Fibroblast of skin of left biceps (primary cell): Measurements from ENCODE around the gene MDC1.

Experiments
- DNase-seq, 2 experiments: peaks; one replicate each; pipeline ENCODE4 v3.0.0-alpha.2; 2013; ENCODE audit warnings: low read depth in 2 of 2

MDC1 gene

DNA sequence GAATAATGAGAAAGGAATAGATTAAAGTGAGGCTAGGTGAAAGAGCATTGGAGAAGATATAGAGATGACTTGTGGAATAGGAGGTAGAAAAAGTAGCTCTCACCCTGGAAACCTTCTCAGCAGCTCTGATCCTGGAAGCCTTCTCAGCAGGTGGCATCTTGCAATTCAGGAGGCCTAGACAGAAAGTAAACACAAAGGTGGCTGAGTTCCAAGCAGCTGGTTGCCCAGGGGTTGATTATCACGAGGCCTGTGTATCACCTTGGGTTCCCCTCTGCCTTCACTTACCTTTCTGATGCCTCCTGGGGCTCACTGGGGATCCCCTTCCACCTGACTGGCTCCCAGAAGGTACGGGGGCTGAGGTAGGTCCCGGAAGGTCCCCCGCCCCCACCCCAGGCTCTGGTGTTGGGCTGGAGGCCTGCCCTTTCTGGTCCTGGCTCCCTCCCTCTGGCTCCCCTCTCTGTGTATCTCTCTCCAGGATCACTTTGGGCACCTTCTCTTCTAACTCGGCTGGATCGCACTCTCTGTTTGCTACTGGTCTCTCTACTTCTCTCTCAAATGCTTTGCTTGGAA is 9.7 kb downstream of the MDC1 start:
- no peak for DNase-seq

- DNase-seq = no peak
These were observed 11.5 kb downstream of the MDC1 start for GRCh38 chr6:30705620-30706019.

DNA sequence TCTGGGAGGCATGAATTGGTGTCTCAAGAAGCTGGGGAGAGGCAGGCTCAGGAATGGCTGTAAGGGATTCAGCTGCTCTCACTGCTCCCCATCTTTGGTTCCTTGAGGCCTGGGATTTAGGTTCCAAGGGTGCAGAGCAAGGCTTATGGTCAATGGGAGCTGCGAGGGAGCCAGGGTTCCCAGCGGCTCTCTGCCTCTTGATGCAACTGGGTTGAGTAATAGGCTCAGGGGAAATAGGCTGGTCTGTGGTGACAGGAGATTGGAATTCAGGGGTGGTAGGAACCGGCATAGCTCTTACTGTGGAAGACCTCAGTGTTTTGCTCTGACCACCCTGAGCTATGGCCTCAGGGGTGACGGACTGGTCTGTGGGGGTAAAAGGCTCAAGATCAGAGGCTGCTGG is 13.3 kb downstream of the MDC1 start:
- DNase-seq = no peak

DNA sequence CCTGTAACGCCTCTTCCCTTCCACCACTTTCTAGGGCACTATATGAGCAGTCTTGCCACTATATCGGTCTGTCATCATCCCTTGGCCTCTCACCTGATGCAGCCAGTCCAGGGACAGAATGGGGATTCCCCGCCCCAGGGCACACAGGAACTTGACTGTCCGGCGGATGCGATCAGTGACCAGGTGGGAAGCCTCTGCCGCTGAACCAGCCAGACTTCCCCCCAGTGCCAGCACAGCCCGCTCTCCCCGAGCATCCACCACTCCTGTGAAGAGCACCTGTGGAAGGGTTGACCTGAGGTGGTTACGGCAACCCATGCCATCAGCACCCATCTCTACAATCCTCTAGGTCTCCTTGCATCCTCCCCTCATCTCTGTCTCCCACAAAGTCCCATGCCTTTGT is 14.1 kb downstream of the MDC1 start:
- no peak for DNase-seq

DNA sequence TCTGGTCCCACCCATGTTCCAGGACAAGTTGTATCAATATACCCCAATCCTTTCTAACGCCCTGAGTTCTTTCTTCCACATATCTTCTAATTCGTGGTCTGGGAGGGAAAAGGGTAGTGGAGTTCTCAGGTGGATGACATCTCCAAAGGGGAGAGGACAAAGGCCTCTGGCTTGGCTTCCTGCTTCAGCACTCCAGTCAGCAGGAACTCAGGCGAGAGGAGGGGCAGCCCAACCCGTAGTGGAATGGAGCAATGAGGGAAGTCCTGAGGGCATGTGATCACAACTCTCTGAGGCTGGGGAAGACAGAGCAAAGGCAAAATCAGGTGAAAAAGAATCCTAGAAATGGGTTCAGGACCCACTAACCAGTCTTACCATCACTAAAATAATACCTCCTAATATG is 16.7 kb downstream of the MDC1 start:
- no peak for DNase-seq

DNA sequence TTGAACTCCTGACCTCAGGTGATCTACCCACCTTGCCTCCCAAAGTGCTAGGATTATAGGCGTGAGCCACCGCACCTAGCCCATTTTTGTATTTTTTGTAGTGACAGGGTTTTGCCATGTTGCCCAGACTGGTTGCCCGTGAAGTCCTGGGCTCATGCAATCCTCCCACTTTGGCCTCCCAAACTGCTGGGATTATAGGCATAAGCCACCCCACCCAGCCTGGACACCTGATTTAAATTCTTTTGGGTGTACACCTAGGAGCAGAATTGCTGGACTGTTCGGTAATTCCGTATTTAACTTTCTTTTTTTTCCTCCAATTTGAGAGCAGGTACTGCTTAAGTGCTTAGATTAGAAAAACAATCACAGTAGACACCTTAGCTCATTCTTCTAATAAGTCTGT is 20.6 kb downstream of the MDC1 start:
- DNase-seq = no peak

DNA sequence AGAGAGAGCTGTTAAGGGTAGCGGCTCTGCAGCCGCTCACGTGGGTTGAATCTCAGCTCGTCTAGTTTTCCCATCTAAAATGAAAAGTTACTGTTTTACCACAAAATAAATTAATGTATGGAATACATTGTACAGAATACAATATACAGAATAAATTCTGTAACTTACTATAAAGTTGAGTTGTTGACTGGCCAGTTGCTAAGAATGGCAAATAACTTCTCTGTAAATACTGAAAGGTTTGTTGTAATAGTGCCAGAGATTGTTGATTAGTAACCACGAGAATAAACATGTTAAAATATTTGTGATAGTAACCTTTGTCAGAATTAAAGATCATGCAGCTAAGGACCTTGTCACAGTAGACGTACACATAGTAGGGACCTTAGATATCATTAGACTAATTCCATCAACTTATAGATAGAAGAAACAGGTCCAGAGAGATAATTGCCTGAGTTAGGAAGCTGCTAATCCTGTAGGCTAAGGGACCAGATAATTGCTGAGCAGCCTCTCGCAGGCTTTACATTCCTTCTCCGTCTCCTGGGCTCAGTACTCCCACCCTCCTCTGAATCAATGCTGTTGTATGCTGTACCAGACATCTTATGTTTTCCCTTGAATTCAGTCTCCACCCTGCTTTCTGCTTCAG is 25.8 kb downstream of the MDC1 start:
- DNase-seq = no peak

DNA sequence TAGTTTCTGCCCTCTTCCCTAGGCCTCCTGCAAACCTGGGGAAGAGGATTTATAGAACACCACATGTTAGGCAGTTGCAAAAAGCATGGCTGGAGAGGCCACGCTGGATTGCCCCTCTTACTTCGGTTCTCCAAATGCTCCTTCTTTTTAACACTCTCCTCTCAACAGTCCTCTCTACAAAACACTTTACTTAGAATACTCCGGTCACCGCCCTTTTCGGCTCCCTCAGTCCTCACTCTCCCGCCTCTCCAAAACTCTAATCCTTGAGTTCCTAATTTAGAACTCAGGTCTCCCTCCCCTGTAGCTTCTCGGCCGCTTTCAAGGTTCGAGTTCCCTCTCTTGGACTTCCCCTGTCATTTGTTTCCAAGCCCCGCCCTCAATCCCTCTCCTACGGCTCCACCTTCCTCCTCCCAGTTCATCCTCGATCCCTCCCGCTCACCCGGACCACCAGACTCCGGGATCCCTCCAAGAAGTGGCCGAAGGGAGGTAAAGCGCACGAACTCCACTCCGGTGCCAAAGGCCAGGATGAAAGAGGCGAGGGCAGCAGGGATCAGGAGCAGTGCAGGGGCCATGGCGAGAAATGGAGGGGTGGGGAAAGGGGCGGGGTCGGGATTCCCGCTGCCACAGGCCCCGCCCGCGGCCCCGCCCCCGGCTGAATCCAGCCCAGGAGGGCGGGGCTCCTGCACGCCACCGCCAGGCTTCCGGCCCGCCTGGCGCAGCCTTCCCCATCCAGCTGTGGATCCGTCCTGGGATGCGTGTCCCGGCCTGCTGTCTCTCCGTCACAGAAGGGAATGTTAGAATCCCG is 26.5 kb downstream of the MDC1 start, which contains the start of gene NRM:
NRM (minus strand) TSS at position 582 of the 805 bp plus-strand sequence; CDS start at position 572, 10 bp downstream.
- peak in 1 of 2 experiments; percentile 57 for DNase-seq

- no peak for DNase-seq
These were observed 27.1 kb downstream of the MDC1 start for GRCh38 chr6:30689985-30690384.

- DNase-seq = no peak
These were observed 27.8 kb downstream of the MDC1 start for GRCh38 chr6:30689022-30689865.

DNA sequence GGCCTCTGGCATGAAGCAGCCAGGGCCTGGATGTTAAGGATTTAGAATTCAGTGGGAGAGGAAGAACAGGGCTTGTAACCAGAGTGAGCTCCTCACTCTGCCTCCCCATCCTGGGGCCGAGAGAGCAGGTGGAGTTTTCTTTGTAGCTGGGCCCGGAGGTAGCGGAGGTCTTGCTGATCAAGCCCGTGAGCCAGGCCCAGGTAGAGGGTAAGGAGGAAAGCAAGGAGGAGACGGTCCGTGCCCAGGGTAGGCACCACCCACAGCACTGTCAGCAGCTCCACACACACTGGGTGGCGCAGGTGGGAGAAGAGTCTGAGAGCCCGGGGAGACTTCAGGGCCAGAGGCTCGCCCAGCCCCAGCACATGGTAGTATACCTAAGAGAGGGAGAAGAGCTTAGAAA is 28.5 kb downstream of the MDC1 start:
- no peak for DNase-seq

DNA sequence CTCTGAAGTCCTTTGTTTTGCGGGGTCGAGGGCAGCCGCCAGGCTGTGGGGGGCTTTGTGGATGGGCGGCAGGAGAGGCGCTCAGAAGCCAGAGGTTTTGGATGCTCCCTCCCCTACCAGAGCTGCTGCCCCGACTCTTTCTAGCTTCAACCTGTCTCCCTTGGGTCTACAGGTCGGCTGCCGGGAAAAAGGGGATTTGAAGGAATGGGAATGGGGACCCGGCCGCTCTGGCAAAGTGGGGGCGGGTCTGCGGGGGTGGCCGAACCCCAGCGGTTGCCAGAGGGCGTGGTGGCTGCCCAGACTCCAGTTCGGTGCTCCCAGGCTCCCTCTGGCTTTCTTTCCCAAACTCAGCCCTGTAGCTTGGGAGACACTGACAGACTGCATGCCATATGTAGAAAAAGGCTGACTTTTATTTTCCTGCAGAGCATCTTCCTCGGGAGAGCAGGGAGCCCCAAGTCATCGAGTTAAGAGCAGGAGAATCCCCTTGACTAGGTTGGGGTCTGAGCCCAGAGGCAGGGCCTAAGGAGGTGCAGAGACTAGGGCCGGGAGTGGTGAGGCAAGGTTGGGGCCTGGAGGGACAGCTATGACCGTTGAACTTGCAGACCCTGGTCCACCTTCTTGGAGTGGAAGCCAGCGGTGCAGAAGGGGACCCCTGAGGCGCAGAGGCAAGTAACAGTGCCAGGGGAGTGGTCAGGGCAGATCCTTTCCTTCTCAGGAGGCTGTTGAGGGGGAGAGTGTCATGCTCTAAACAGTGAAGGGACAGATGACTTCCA is 29.2 kb downstream of the MDC1 start:
- no peak for DNase-seq

DNA sequence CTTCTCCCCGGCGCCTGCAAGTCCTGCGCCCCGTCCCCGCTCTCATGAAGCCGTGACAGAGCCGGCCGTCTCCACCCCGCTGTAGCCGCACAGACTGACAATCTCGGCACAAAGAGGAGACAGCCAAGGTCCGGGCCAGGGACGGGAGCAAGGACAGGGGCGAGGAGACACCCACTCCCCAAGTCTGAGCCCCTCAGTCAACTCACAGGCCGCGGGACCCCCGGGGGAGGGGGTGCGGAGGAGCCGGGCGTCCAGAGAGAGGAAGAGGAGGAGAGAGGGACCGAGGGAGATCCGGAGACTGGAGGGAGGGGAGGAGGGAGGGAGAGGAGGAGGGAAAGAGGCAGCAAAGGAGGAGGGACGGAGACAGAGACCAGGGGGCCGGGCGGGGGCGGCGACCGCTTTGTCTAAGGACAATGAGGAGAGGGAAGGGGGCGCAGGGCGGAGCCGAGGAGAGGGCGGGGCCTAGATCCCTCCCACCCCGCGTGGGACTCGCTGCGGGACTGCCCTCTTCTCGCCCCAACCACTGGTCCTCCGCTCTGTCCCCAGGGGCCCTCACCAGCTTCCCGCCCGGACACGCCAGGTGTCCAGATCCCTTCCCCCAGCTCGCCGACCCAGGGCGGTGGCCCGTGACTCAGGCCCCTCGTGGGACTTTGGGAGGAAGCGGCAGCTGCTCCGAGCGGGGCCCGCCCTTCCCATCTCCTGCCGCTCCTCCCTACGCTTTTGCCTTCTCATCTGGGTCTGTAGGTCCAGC is 30.0 kb downstream of the MDC1 start:
- peak; percentile 83 to 87 for DNase-seq

GRCh38 chr6:30686009-30686907 is 30.8 kb downstream of the MDC1 start, which contains the start of gene PPP1R18:
PPP1R18 (minus strand) TSS chr6:30686645; CDS start chr6:30686018, 627 bp downstream.
- no peak for DNase-seq

DNA sequence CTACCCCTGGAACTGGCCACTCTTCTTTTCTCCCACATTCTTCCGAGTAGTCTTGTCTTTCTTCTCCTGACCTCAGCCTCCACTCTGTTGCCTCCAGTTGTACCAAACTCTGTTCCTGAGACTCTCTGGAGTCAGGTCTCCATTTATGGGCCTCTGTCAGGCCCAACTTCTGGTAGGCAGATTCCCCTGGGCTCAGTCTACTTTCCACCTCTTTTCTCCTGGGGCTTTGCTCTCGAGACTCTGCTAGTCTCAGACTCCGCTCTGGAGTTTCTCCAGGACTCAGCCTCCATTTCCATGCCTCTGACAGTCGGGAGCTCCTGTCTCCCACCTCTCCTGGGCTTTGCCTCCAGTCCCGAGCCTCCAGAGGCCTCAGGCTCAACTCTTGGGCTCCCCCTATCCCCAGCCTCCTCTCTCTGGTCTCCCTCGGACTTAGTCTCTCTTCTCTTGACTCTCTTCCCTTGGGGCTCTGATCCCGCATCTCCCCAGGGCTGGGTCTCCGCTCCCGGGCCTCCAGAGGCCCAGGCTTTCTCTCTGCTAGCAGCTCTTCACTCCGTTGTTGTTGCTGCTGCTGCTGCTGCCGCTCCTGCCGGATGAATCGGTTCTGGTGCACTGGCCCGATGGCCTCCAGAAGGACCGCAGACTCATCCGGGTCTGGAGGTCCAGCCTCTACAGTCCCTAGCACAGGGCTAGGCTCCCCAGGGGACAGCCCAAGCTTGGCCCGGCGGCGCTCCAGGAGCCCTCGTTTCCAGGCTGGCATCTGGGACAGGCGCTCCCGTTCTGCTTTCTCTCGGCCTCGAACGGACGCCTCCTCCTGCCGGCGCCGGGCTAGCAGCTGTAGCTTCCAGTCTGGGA is 31.7 kb downstream of the MDC1 start:
- no peak for DNase-seq

DNA sequence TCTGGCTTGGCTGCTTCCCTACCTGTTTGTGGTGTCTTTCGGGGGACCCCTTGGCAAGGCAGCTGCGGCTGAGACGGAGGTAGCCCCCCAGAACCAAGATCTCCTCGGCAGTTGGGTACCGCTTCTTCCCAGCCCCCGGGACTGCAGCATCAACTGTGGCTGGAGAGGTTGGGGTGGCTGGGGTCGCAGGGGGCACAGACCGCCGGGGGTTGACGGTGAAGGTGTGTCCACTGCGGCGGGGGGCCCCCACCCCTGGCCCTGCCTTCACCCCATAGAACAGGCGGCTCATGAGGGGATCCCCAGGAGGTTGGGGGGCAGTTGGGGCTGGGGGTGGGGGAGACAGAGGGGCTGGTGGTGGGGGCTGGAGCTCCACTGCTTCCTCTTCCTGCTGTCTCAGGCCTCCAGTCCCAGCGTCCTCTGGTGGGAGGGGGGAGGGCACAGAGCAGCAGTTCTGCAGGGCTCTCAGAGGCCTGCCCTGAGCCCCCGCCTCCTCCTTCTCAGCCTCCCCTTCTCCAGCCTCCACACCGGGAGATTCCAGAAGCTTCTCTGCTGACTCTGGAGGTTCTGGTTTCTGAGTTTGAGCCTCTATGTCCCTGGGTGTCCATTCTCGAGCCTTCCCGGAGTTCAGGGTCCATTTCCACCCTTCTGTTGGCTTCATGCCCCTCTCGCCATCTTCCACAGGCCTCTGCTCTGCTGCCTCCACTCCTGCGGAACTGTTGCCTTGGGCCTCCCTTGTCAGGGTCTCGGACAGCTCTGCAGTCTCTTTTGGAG is 32.5 kb downstream of the MDC1 start:
- DNase-seq = no peak

DNA sequence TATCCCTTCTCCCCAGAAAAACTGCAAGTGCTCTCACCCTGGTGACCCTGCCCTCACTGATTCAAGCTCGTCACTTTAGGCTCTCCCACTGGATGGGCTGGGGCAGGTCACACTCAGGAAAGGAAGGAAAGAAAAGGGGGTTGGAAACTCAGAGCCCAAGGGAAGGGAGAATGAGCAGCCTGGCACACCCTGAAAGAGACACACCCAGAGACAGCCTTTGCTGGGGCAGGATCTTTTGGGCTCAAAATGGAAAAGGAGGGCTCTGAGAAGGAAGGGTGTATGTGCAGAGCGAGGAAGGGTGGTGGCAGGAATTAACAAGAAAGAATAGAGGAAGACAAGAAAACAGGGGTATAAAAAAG is 33.1 kb downstream of the MDC1 start:
- DNase-seq = no peak
